DLD1 (cell line): ENCODE measurements around the gene TBC1D7.

Experiments used
- in situ Hi-C: cut with HindIII; loops from 2 replicates; pipeline ENCODE4 v1.10.0; 2017; ENCODE audit warnings: low sequenced_read_pairs

Gene TBC1D7

DNA sequence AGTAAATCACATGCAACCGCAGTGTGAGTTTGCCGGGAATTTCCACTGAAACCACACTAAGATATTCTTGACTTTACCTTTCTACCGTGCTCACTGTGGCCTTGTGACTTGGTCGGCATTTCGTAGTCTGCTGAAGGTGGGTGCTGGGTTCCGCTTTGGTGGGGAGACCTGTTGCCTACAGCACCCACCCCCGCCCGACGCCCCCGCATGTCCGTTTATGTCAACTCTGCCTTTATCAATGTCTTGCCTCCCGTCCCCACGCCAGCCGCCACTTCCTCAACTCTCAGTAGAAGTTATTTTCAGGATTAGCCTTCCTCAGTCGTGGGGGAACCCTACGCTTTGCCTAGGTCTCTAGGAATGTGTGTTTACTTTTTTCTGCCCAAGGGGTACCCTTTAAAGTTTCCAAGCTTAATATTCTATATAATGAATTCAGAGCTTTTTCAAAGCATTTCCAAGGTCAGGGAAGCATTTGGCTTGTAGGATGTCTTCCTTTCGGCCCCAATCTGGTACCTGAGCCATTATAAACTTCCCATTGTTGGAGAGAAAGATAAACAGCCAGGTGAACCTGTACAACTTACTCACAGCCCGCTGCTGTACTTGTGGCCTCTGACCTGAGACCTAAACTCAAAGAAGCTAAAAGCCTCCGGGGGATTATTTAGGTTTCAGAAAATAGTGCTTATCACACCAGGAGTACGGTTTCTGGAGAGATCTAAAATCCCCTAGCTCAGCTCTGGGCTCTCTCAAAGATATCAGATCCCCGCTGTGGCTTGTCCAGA is 54.2 kb downstream of the TBC1D7 start:
- in situ Hi-C loops = no loop called here

GRCh38 chr6:13273202-13273930 is 55.0 kb downstream of the TBC1D7 start:
- in situ Hi-C loops = no loop called here

DNA sequence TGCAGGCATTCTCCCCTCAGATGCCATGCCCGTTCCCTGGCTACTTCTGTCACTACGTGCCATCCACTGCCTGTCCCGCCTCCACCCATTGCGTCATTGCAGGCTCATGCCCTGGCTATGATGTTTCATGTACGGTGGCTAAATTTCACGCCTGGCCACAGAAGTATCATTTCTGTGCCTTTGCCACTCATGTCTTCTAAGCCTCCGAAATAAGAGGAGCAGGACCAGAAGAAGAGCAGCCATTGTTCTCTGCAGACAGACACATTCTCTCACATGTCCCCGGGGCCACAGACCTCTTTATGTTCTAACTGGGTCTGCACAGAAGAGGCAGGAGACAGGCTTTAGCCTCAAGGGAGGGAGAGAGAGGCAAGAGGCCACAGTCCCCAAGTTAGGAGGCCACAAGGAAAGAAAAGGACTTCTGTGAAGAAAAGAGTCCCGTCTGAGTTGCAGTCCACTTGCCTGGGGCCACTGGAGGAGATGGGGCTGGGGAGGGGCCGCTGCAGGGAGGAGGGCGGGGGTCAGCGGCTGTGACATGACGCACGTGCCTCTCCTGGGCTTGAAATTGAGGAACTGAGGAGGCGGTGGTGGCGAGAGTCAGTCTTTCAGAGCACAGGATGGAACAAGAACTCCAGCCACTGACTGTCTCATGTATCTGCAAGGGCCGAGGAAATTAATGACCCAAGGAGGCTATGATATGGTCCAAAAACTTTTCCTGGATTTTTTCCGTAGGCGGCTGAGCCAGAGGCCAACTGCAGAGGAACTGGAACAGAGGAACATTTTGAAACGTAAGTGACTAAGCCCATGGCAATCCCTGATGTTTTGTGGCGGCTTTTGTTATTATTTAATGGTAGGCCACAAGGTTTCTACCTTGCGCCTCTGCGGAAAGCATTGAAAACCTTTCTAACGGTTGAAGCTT is 55.9 kb downstream of the TBC1D7 start:
- in situ Hi-C loops = no loop called here

DNA sequence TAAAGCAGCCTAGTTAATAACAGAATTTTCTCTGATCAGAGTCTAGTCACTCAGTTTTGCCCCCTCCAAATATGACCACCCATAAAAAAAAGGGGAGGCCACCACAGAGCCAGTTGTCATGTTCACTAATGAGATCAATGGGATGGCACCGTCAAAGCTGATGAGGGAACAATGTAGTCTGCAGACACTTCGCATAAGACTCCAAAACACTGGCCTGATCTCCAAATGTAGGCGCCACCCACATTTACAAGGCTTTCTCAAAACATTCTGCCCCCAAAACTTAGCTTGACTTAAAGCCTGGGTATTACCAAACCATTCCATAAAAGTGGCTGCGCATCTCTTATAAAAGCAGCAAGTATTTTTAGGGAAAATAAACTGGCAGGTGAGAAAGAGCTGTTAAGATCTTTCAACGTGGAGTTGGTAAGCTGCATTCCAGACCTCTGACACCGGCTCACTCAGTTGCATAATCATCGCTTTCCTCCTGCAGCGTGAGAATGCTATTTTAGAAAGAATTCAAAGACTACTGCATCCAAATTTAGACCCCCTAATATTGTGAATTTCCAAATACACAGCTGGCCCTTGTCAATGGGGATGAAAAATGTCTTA is 59.3 kb downstream of the TBC1D7 start:
- in situ Hi-C loops = no loop called here

- in situ Hi-C loops = no loop called here
Measured at GRCh38 chr6:13267142-13267651, 61.1 kb downstream of the TBC1D7 start.

GRCh38 chr6:13263669-13264068 is 64.7 kb downstream of the TBC1D7 start:
- in situ Hi-C loops = no loop called here

- in situ Hi-C loops = no loop called here
Measured at GRCh38 chr6:13262302-13263230, 65.8 kb downstream of the TBC1D7 start.

DNA sequence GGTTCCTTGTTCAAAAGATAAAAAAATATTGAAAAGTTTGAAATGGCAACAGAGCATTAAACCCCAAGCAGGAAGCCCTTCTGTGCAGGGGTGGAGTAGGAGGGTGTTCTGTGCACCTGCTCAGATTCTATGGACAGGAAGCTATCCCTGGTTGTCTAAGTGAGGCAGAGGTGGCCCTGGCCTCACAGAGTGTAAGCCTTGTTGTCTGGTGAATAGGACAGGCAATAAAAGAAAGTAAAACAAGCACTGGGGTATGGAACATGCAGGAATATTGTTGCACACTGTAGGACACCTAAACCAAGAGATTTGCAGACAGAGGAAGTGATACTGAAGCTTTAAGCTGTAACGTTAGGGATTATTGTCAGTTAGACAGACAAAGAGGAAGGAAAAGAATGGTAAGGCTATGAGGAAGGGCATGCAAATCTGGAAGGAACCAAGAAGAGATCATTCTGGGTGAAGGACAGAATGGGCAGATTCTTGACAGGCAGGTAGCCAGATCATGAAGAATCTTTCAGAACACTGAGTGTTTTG is 66.8 kb downstream of the TBC1D7 start:
- in situ Hi-C loops = no loop called here

DNA sequence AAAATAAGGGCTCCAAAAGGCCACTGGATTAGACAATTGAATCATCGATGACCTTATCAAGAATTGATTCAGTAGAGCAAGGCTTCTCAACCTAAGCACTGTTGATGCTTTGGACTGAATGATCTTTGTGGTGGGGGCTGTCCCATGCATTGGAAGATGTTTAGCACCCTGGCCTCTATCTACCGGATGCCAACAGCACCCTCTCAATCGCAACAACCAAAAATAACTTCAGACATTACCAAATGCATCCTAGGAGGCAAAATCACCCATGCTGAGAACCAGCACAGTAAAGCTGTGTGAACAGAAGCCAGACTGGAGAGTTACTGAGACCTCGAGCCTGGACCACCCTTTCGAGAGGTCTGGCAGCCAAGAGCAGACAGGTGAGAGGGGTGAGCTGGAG is 67.5 kb downstream of the TBC1D7 start:
- in situ Hi-C loops = no loop called here

DNA sequence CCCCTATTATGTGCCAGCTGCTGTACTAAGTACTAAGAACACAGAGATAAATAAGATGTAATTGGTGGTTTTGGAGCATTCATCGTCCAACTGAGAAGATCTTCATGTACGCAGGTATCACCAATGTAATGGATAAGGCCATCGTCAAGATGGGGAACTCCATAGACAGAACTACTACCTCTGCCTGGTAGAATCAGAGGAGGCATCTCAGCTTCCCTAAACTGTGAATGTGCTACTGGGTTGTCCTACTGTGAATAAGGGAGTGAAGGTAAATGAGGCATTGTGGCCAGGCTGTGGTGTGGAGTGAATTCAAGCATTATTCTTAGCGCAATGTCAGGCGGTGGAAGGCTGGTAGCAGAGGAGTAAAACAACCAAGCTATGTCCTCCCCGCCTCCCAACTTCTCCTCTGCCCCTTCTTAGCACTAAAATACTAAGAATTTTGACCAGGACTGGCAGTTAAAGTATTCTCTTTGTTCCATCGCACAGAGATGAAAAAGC is 68.2 kb downstream of the TBC1D7 start:
- in situ Hi-C loops = no loop called here

DNA sequence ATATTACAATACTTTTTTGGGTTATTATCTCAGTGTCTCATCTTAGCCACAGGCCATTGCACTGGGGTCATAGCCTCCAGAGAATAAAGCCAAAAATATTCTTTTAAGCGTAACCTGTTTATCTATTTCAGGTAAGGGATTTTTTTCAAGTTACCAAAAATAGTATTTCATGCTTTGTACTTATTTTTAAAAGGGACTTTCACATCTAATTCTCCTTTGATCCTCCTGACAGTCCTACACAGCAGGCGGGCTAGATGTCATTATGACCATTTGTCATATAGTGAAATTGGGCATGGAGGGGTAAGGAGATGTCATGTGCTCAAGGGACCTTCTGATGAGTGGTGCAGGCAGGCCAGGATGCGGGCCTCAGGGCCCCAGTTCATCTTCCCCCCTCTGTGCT is 68.9 kb downstream of the TBC1D7 start:
- in situ Hi-C loops = no loop called here

DNA sequence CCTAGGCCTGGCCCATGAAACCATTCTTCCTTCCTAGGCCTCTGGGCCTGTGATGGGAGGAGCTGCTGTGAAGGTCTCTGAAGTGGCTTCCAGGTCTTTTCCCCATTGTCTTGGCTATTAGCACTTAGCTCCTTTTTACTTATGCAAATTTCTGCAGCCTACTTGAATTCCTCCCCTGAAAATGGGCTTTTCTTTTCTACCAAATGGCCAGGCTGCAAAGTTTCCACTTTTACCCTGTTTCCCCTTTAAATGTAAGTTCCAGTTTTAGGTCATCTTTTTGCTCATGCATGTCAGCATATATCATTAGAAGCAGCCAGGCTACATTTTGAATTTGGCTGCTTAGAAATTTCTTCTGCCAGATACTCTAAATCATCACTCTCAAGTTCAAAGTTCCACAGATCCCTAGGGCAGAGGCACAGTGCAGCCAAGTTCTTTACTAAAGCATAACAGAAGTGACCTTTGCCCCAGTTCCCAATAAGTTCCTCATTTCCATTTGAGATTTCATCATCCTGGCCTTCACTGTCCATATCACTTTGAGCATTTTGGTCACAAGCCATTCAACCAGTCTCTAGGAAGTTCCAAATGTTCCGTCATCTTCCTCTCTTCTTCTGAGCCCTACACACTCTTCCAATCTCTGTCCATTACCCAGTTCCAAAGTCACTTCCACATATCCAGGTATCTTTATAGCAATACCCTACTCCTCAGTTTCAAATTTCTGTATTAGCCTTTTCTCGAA is 71.9 kb downstream of the TBC1D7 start:
- in situ Hi-C loops = no loop called here
